HepG2 (cell line): Measurements from ENCODE around the gene NCAPD2. TPM values are rescaled to one million over a fixed set of nuclear protein-coding genes. Genes with fewer than 3 reads are reported as not detected.
A peak's percentile ranks its signal among the peaks of the same experiment; 100 is the strongest.

Experiments
- ARNT2 ChIP-seq: sonication (generic); formaldehyde crosslinking; IDR thresholded peaks from 2 replicates; pipeline ENCODE4 v1.8.0; 2022; ENCODE audit warnings: mild to moderate bottlenecking, low read depth, missing genetic modification reagents, moderate library complexity
- FOXA1 ChIP-seq, 2 experiments: fragments of 450-650 bp in 1 of 2; sonication (generic) in 1 of 2; formaldehyde crosslinking in 1 of 2; IDR thresholded peaks; 2 replicates each; pipeline versions ENCODE4 v1.4.0 to v1.6.1; 2016 to 2020; ENCODE audit warnings: missing genetic modification reagents in 1 of 2
- GZF1 ChIP-seq: sonication (generic); formaldehyde crosslinking; IDR thresholded peaks from 2 replicates; pipeline ENCODE4 v1.5.1; 2020; ENCODE audit warnings: mild to moderate bottlenecking, missing genetic modification reagents
- MBNL3 ChIP-seq: fragments of 250-450 bp; sonication (Bioruptor Pico); conservative IDR thresholded peaks from 2 replicates; pipeline ENCODE4 v1.8.0; 2022; ENCODE audit warnings: mild to moderate bottlenecking, inconsistent platforms
- MTF2 ChIP-seq: sonication (generic); formaldehyde crosslinking; IDR thresholded peaks from 2 replicates; pipeline ENCODE4 v1.5.0; 2020; ENCODE audit warnings: missing genetic modification reagents, borderline replicate concordance
- PAX8 ChIP-seq: sonication (generic); formaldehyde crosslinking; IDR thresholded peaks from 2 replicates; pipeline ENCODE4 v1.8.0; 2022; ENCODE audit warnings: mild to moderate bottlenecking, missing genetic modification reagents, borderline replicate concordance
- PPARG ChIP-seq: conservative IDR thresholded peaks from 2 replicates; pipeline ENCODE4 v1.6.1; 2016; ENCODE audit warnings: missing biosample characterization, missing genetic modification reagents
- SP4 ChIP-seq: sonication (generic); formaldehyde crosslinking; IDR thresholded peaks from 2 replicates; pipeline ENCODE4 v1.8.1; 2023; ENCODE audit warnings: mild to moderate bottlenecking, missing genetic modification reagents
- TCF12 ChIP-seq, 2 experiments: fragments of 450-650 bp in 1 of 2; sonication (generic) in 1 of 2; formaldehyde crosslinking in 1 of 2; IDR thresholded peaks; 2 replicates each; pipeline versions ENCODE4 v1.6.1 to v1.8.0; 2017 to 2022; ENCODE audit warnings: antibody characterized with exemption in 1 of 2, mild to moderate bottlenecking in 1 of 2, missing genetic modification reagents in 1 of 2, moderate library complexity in 1 of 2
- U2AF1 ChIP-seq: fragments of 200-400 bp; formaldehyde crosslinking; optimal IDR thresholded peaks from 2 replicates; pipeline ENCODE3; 2017; ENCODE audit warnings: mild to moderate bottlenecking, low read depth, low read length
- ZBTB21 ChIP-seq: sonication (generic); formaldehyde crosslinking; IDR thresholded peaks from 2 replicates; pipeline ENCODE4 v1.4.0; 2020; ENCODE audit warnings: missing genetic modification reagents
- ZNF878 ChIP-seq: sonication (generic); formaldehyde crosslinking; IDR thresholded peaks from 2 replicates; pipeline ENCODE4 v1.8.1; 2023; ENCODE audit warnings: mild to moderate bottlenecking, missing genetic modification reagents, moderate library complexity
- polyA plus RNA-seq, 8 experiments: library from polyadenylated mRNA; depleted of rRNA in 3 of 8; stranded (reverse) in 7 of 8; unstranded in 1 of 8; fragments of >200 nt; fragmentation: Illumina TruSeq in 4 of 8; extraction: Trizol in 4 of 8; gene quantifications; 2 replicates each; pipeline versions ENCODE4 v1.2.1 to v1.2.3, GENCODE V29; 2011 to 2016; ENCODE audit warnings: low read depth in 4 of 8, missing spikeins in 1 of 8, mixed read lengths in 1 of 8; ENCODE audit not compliant: insufficient read depth in 1 of 8
- total RNA-seq, 5 experiments: library from RNA; depleted of rRNA; stranded (reverse); fragments of >200 nt; fragmentation: Illumina TruSeq; extraction: Trizol; gene quantifications; 2 replicates each; pipeline ENCODE4 v1.2.3, GENCODE V29; 2016; ENCODE audit warnings: low read depth in 1 of 5
- TF ChIP-seq, protein P1 (sequence below): sonication (generic); formaldehyde crosslinking; IDR thresholded peaks from 2 replicates; pipeline ENCODE4 v1.5.0; 2020; ENCODE audit warnings: mild to moderate bottlenecking, missing genetic modification reagents
- TF ChIP-seq, protein P2 (sequence below): sonication (generic); formaldehyde crosslinking; IDR thresholded peaks from 2 replicates; pipeline ENCODE4 v1.9.0; 2021; ENCODE audit warnings: missing genetic modification reagents, mild to moderate bottlenecking, borderline replicate concordance
- TF ChIP-seq, protein P3 (sequence below), 2 experiments: sonication (generic) in 1 of 2; formaldehyde crosslinking in 1 of 2; IDR thresholded peaks; 2 replicates each; pipeline versions ENCODE4 v1.5.1 to v1.6.1; 2011 to 2020; ENCODE audit warnings: borderline replicate concordance in 1 of 2, low read depth in 1 of 2, low read length in 1 of 2, mild to moderate bottlenecking in 1 of 2, missing genetic modification reagents in 1 of 2, moderate library complexity in 1 of 2
- TF ChIP-seq, protein P4 (sequence below): sonication (generic); formaldehyde crosslinking; IDR thresholded peaks from 2 replicates; pipeline ENCODE4 v1.5.0; 2020; ENCODE audit warnings: mild to moderate bottlenecking, missing genetic modification reagents, borderline replicate concordance

The NCAPD2 gene
- total and polyA plus RNA-seq, 2 of the 13 experiments (the other 11 are each of a cell fraction or from before 2014, with no cell fraction given) = 51.1 to 65.6 TPM

DNA sequence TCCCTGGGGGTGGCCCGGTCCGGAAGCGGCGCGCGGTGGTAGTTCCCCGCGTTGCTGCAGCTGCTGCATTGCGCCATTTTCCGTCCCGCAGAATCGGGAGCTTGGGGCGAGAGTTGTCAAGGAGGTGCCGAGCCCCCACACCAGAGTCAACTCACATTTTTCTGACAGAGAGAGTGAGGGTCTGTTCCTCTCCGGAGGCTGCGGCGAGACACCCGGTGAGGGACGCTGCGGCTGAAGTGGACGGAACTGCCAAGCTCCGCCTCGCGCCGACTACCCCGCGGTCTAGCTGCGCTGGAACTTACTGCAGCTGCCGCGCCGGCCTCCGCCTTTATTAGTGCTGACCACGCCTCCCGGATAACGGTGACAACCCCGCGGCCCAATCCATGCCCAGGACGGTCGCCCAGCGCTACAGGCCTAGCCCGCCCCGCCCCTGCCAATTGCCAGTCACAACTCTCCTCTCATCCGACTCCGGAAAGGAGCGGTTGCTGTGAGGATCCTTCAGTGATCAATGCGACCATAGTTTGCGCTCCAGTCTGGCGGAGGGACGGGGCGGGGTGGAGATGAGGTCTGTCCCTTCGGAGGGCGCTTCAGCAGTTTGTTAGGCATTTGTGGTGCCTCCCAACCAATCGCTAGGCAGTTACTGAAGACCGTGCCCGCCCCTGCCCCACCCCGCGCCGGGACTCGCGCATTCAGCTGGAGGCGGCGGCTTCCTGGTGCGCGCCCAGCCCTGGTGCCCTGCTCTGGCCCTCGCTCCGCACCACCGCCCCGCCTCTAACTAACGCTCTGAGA lies 23.3 kb upstream of the NCAPD2 start, which contains the start of gene VAMP1 (continued):
- TF ChIP-seq, protein P1, sequence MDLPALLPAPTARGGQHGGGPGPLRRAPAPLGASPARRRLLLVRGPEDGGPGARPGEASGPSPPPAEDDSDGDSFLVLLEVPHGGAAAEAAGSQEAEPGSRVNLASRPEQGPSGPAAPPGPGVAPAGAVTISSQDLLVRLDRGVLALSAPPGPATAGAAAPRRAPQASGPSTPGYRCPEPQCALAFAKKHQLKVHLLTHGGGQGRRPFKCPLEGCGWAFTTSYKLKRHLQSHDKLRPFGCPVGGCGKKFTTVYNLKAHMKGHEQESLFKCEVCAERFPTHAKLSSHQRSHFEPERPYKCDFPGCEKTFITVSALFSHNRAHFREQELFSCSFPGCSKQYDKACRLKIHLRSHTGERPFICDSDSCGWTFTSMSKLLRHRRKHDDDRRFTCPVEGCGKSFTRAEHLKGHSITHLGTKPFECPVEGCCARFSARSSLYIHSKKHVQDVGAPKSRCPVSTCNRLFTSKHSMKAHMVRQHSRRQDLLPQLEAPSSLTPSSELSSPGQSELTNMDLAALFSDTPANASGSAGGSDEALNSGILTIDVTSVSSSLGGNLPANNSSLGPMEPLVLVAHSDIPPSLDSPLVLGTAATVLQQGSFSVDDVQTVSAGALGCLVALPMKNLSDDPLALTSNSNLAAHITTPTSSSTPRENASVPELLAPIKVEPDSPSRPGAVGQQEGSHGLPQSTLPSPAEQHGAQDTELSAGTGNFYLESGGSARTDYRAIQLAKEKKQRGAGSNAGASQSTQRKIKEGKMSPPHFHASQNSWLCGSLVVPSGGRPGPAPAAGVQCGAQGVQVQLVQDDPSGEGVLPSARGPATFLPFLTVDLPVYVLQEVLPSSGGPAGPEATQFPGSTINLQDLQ (CRISPR knock-in tag) = 0 out of 2 replicates have a peak, but pooled peaks have one; percentile 44
- TF ChIP-seq ZNF878 (CRISPR knock-in tag) (0 out of 2 replicates have a peak, but pooled peaks have one; percentile 68), ZBTB21 (CRISPR knock-in tag) (peak; percentile 43; the same call in 1 of the 2 replicates), U2AF1 (no peak), MTF2 (no peak; the same call in 1 of the 2 replicates), FOXA1 (IDR thresholded peaks at IDR 0.05) (no peak), FOXA1 (CRISPR knock-in tag; IDR thresholded peaks at IDR 0.05) (peak; percentile 3; the same call in 1 of the 2 replicates), MBNL3 (CRISPR knock-in tag) (no peak), TCF12 (IDR thresholded peaks at IDR 0.05) (no peak), TCF12 (CRISPR knock-in tag; IDR thresholded peaks at IDR 0.05) (0 out of 2 replicates have a peak, but pooled peaks have one; percentile 51), PAX8 (CRISPR knock-in tag) (peak; percentile 87; the same call in 1 of the 2 replicates), PPARG (CRISPR knock-in tag) (no peak), SP4 (CRISPR knock-in tag) (peak; percentile 99), ARNT2 (CRISPR knock-in tag) (peak; percentile 78; the same call in 1 of the 2 replicates), GZF1 (CRISPR knock-in tag) (0 out of 2 replicates have a peak, but pooled peaks have one; percentile 21)
- TF ChIP-seq, protein P2, sequence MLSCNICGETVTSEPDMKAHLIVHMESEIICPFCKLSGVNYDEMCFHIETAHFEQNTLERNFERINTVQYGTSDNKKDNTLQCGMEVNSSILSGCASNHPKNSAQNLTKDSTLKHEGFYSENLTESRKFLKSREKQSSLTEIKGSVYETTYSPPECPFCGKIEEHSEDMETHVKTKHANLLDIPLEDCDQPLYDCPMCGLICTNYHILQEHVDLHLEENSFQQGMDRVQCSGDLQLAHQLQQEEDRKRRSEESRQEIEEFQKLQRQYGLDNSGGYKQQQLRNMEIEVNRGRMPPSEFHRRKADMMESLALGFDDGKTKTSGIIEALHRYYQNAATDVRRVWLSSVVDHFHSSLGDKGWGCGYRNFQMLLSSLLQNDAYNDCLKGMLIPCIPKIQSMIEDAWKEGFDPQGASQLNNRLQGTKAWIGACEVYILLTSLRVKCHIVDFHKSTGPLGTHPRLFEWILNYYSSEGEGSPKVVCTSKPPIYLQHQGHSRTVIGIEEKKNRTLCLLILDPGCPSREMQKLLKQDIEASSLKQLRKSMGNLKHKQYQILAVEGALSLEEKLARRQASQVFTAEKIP (CRISPR knock-in tag) = no peak
- TF ChIP-seq, protein P3, sequence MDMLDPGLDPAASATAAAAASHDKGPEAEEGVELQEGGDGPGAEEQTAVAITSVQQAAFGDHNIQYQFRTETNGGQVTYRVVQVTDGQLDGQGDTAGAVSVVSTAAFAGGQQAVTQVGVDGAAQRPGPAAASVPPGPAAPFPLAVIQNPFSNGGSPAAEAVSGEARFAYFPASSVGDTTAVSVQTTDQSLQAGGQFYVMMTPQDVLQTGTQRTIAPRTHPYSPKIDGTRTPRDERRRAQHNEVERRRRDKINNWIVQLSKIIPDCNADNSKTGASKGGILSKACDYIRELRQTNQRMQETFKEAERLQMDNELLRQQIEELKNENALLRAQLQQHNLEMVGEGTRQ (IDR thresholded peaks at IDR 0.05; ENCODE audit: low read depth, low read length) = no peak
- TF ChIP-seq, protein P3 (CRISPR knock-in tag; IDR thresholded peaks at IDR 0.05; ENCODE audit: borderline replicate concordance) = no peak; the same call in 1 of the 2 replicates
- TF ChIP-seq, protein P4, sequence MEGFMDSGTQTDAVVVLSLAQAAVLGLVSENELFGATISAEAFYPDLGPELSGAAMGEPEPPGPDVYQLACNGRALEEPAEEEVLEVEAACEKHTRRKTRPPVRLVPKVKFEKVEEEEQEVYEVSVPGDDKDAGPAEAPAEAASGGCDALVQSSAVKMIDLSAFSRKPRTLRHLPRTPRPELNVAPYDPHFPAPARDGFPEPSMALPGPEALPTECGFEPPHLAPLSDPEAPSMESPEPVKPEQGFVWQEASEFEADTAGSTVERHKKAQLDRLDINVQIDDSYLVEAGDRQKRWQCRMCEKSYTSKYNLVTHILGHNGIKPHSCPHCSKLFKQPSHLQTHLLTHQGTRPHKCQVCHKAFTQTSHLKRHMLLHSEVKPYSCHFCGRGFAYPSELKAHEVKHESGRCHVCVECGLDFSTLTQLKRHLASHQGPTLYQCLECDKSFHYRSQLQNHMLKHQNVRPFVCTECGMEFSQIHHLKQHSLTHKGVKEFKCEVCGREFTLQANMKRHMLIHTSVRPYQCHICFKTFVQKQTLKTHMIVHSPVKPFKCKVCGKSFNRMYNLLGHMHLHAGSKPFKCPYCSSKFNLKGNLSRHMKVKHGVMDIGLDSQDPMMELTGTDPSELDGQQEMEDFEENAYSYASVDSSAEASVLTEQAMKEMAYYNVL (CRISPR knock-in tag) = peak; percentile 85; the same call in 1 of the 2 replicates
